ENCODE results near the gene CALD1.

The CALD1 gene

DNA sequence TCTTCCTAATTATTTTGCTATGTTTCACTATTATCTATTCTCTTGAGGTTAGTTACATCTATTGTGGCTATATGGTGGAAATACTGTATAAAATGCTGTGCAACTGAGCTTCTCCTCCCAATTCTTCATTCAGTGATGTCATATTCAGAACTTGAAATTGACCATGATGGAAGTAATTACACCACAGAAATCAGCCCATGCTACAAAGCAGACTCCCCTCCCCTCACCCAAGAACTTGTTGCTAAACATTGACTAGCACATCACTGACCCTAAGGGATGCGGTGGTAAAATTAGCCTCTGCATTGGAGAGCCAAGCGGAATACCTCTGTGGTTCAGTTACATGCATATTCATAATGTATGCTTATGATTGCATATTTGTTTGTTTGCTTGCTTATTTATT lies 8.8 kb downstream of the CALD1 start:
- DNase-seq (ENCODE audit: low read depth) = no peak

DNA sequence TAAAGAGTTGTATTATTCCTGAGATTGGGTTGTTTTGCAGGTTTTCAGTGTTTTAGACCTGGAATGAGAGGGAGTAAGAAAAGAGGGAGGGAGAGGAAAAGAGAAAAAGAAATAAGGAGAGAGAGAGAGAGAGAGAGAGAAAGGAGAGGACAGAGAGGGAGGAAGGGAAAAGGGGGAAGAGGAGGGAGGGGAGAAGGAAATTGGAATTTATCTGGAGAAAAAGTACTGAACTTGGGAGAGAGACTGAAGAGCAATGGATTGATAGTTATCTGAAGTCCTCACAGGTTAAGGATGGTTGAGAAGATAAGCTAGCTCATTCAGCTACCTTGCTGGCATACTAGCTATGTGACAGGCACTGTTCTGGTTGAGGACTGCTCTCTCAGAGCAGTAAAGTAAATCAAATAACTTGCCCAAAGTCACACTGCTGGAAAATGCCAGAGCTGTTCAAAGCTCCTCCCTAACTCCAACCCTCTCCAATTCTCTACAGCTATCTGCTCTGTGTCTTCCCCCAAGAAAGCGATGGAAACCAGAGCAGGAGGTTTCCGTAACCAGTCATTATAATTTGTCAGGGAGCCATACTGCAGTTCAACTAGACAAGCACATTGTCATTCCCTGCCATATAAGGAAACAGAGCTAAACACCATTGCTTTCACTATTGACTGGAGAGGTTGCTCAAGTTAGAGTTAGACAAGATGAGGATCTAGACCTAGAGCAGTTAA lies 10.7 kb downstream of the CALD1 start:
- peak; percentile 71 for DNase-seq (ENCODE audit: low read depth)

DNA sequence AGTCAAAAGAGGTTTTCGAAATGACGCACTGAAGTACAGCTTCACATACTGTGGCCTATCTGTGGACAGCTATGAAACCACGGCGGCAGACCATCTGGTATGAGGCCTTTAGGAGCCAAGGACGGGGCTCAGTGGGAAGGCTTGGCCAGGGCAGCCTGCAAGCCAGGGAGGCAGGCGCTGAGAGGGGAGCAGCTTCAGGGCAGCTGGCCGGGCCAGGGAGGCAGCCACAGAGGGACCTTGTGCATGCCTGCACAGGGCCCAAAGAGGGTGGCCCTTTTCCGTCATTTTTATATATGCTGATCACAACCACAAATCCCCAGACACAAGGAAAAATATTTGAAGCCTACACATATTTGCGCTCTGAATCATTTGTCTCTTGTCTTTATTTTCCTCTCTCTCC lies 13.5 kb downstream of the CALD1 start:
- DNase-seq (ENCODE audit: low read depth) = peak; percentile 52

DNA sequence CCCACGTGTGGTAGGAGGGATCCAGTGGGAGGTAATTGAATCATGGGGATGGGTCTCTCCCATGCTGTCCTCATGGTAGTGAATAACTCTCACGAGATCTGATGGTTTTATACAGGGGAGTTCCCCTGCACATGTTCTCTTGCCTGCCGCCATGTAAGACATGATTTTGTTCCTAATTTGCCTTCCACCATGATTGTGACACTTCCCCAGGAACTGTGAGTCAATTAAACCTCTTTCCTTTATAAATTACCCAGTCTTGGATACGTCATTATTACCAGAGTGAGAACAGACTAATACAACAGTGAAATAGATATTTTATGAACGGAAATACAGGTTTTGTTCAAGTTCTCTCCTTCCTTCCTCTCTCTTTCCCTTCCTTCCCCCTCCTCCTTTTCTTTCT lies 15.8 kb downstream of the CALD1 start:
- DNase-seq (ENCODE audit: low read depth) = no peak

DNA sequence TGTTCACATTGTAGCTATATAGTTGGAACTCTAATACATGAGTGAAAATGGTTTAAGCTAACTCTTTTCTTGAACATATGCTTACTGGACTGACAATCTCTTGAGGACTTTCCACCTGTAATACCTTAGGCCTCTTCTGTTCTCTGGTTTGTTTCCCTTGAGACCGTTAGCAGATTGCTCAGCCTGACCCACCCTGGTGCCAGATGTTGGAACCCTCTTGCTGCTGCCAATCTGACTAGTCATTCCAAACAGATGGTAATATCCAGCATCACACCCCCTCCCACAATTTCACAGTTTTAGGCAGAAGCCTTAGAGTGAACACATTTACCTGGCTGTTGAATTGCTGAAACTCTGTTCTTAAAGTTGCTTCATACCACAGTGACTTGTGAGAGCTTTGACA lies 18.7 kb downstream of the CALD1 start:
- no peak for DNase-seq (ENCODE audit: low read depth)

DNA sequence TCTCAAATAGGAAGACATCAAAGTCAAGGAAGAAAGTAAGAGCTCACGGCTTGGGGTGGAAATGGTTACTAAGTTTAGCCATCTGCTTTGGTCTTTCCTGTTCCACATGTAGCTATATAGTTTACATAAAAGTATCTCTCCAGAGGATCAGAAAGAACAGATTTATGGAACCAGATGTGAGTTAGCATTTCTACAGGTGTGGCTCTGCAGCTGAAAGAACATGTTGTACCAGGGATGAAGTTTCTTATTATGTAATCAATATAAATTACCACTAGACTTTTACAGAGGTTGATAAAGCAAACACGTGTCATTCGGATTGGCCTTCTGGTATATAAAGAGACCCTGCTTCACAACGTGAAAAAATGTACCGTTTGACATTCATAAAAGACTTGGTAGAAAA lies 19.9 kb downstream of the CALD1 start:
- no peak for DNase-seq (ENCODE audit: low read depth)

DNA sequence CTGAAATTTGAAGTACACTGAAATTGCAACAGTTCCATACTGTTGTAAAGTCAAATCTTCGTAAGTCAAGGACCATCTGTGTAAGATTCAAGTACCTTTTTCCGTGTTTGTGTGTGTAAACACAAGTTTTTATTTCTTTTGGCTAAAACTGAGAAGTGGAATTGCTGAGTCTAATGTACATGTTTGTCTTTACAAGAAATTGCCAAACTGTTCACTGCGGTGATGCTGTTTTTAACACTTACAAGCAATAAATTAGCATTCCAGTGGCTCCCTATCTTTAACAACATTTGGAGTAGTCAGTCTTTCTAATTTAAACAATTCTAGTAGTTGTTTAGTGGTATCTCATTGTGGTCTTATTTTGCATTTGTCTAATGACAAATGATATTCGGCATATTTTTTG lies 23.3 kb downstream of the CALD1 start:
- no peak for DNase-seq (ENCODE audit: low read depth)

DNA sequence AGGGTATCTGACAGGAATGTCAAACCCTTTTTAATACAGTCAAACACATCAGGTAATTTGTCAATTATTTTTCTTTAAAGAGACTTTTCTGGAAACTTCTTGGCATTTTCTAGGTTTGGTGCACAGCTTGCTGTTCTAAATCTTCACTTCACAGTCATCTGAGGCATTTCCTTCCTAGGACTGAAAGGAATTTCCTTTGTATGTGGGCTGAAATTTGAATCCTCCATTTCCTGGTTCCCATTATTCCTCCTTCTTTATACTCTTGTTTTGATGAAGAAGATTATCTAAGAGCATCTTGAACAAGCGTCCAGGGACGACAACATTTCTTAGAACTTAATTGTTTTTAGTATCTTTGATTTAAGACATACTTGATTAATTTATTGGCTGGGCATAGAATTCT lies 24.9 kb downstream of the CALD1 start:
- peak; percentile 77 for DNase-seq (ENCODE audit: low read depth)

DNA sequence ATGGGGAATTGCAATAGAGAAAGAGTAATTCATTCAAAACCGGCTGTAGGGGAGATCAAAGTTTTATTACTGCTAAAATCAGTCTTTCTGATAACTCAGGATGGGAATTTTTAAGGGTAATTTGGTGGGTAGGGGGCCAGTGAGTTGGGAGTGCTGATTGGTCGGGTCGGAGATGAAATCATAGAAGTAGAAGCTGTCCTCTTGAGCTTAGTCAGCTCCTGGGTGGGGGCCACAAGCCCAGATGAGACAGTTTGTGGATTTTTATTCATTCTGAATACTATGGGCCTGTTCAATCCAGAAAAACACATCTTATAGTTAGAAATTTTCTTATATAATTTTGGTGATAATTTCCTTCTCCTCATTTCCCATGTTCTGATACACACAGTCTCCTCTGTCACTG lies 25.4 kb downstream of the CALD1 start:
- DNase-seq (ENCODE audit: low read depth) = peak; percentile 45

DNA sequence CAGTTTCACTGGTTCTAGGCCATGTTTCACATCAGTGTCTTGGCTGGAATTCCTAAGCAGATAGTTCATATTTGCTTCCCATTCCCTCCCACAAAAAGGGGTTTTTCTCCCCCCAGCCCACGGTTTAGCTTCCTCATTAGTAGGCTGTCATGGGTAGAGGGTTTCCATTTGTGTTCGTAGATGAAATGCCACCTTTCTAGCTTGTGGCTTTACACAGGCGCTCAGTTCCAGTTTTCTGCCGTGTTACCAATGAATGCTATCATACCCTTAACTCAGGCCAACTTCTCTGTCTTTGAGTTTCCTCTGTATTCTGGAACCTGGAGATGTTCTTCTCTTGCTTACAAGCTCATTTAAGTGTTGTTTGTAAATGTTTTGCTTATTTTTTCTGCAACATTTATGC lies 26.8 kb downstream of the CALD1 start:
- no peak for DNase-seq (ENCODE audit: low read depth)

DNA sequence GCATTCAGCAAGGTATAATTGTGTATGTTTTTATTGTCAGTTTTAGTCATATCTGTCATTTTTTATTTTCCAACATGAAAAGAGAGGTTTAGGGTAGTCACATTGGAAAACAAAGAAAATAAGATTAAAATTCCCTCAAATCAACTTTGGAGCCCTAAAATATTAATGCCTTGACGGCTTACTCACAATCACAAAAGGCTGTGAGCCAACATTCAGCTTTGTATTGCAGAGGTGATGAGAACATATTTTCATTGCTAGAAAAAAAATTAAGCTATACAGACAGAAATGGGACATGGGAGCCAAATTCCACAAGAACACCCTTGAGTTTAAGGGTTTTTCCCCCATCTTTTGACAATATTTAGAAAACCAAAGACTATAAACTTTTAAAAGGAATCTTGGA lies 30.2 kb downstream of the CALD1 start:
- peak; percentile 59 for DNase-seq (ENCODE audit: low read depth)

DNA sequence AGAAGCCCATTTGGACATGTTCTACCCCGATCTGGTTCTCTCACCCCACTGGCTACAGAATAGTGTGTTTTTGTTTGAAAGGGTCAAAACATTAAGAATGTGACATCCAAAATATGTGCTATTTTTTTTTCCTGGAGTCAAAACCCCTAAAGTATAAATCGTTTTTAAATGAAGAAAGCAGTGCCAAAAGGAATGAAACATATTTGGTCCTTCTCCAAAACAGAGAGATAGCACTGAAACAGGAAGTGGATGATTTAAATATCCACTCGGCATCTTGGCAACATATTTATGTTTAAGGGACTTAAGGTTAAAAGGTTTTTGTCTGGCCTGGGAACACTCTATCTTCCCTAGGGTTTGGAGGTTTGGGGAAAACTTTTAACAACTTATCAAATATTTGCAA lies 32.3 kb downstream of the CALD1 start:
- DNase-seq (ENCODE audit: low read depth) = peak; percentile 75

DNA sequence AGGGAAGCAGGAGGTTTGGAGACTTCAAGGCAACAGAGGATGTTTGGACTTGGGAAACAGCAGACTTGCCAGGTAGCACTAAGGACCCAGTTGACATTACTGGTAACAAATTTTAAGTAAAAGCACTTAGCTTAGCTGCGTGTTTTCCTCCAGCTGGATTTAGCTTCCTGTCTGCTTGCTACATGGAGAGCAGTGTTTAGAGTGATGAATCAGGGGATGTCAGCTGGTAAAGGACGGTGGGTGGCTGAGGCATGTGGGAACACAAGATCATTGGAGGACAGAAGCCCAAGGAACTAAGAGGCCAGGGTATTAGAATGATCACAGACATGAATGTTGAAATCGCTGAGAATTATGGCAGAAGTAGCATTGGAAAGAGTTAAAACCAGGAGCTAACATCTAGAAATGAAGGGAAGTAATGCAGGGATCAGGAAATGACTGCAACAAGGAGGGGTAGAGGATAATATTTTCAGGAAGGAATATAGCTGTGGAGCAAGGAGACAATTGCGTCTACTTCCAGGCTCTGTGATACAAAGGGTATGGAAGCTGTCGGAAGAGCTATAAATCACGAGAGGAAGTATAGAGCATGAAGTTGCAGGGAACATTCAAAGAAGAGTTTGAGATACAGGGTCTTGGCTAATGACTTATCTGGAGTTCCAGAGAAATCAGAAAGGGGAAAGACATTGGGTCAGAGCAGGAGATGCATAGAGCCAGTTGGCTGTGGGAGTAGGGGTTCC lies 34.4 kb downstream of the CALD1 start:
- peak; percentile 94 for DNase-seq (ENCODE audit: low read depth)

DNA sequence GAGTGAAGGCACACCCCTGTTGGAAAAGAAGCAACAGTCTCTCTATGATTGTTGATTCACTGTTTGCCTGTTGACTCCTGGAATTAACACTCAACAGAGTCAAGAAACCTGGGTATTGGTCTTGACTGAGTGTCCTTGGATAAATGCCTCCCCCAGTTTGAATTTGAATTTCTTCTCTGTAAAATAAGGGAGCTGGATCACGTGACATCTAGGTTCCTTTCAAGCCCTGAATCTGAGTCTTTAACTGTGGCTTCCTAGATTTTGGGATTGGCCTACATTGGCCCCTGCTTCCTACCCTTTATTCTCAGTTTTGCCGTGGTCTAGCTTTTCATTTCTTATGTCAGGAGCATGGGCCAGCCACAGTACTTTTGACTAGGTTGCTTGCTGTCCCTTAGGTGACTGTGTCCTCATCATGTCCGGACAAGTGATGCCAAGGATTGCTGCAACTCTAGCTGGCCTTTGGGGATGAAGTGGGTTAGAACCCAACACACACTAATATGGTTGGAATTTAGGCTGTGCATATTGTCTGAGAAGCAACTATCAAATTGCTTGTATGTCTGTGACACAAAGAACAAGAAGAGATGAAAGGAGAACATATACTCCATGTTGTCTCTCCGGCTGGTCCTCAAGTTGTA lies 35.4 kb downstream of the CALD1 start:
- no peak for DNase-seq (ENCODE audit: low read depth)

DNA sequence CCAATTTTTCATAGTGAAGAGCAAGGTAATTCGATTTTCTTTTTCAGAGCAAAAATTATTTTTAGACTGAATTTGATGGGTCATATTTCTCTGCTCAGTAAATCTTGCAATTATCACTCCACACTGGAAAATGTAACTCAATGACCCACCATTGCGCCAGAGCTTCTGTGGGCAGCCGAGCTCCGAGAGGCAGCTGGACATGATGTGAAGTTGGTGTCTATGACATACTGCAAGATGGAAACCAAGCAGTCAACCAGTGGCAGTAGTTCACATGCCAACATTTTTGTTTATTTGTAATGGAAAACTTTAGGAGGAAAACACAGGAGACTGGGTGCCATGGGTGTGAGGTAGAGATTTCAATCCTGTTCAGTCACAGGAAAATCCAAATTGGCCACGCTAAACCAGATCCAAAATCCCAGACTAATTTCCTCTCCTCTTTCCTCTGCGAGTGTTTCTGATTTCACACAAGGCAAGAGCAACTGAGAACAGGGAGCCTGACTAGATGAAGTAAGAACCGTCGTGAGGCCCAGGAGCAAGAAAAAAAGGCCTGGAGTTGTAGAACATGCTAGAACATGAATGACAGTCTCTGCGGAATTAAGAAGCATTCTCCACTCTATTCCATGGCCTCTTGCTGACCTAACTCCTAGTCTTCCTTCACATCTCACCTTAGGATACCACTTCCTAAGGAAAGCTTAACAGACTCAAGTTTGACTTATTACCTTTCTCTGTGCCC lies 39.3 kb downstream of the CALD1 start:
- DNase-seq (ENCODE audit: low read depth) = no peak

DNA sequence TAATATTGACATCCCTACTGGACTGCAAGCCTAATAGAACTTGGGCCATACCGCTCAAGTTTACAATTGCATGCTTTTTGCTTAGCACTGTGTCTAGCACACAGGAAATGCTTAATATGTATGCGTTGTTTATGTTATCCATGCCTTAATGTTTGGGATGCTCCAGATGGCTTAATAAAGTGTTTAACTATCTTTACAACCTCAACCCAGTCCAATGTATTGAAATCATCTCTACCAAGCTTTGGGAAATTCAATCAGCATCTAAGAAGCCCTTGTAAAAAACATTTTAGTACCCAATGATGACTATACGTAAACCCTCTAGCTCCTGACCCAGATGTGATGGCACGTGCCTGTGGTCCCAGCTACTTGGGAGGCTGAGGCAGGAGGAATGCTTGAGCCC lies 40.0 kb downstream of the CALD1 start:
- no peak for DNase-seq (ENCODE audit: low read depth)

DNA sequence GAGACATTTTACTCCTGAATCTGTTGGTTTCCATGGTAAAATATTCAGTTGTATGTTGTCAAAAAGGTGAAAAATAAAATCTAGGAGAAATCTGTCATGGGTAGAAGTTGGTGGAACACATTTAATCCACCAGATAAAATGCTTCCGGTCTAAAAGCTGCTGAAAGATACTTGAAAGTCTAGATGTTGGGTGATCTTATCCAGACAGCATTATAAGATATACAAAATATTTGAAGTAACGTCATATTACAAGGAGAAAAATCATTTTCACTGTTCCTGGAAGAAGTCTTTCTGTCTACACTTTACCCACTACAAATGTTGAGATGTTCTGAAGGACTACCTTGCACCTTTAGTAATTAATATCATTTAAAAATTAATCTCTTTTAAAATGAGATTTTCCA lies 40.9 kb downstream of the CALD1 start:
- DNase-seq (ENCODE audit: low read depth) = no peak

DNA sequence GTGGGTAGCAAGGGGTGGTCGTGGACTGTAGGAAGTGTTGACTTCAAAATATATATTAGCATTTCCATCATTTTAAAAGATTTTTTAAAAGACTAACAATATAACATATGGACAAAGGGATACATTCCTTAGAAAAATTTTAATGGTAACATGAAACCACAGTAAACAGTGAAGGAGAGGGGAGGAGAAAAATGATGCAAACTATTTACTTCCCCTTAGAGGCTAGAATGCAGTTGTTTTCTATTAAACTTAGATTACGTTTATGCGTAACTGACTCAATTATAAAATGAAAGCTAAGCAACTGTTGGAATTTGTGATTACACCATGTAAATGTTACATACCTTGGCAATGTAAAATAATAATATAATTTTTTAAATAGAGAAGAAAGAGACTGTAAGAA lies 41.3 kb downstream of the CALD1 start:
- DNase-seq (ENCODE audit: low read depth) = no peak

DNA sequence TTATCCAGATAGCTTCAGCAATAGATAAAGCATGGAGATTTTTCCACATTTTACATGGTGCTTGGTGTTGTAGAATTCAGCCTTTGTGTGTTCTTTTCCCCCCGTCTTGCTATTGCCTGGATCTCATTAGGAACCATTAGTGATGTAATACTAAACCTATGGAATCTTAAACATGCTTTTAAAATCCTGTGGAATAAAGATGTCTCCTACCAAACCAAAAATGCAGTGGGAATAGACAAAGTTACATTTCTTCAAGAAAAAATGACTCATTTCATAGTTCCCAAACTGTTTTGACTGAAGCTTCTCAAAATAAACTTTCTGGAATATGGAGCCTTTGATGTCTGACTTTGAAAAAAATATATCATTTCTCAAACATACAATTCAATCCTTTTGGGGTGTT lies 44.0 kb downstream of the CALD1 start:
- peak; percentile 86 for DNase-seq (ENCODE audit: low read depth)

DNA sequence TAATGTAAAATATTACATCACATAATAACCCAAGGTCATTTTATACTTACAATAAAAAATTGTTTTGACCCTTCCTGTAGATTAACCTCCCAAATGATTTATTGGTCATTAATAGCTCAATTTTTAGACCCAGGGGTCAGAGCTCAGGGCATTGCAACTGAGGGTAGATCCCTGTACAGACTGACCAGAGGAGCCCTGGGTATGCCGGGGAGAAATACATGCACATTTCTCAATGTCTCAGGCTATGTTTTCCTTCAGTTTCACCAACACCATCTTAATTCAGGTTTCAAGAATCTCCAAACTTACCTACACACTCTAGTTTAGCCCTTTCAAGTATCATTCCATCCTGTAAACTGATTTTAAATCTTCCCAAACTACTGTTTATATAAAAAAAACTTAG lies 46.2 kb downstream of the CALD1 start:
- DNase-seq (ENCODE audit: low read depth) = no peak

DNA sequence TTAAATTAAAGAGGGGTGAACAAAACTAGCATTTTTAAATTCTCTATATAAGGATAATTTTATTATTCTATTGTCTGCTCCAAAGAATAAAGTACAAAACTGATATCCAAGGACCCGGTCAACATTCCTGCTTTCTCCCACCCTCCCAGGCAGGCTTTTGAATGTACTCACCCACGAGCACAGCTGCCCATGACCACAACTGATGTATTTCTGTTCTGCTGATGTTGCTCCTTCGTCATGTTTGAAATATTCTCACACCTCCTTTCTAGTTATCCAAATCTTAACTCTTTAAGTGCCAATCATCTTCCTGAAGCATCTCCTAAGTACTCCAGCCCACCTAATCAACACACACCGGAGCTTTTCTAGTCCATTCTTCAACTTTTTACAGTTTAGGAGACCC lies 46.7 kb downstream of the CALD1 start:
- peak; percentile 89 for DNase-seq (ENCODE audit: low read depth)

DNA sequence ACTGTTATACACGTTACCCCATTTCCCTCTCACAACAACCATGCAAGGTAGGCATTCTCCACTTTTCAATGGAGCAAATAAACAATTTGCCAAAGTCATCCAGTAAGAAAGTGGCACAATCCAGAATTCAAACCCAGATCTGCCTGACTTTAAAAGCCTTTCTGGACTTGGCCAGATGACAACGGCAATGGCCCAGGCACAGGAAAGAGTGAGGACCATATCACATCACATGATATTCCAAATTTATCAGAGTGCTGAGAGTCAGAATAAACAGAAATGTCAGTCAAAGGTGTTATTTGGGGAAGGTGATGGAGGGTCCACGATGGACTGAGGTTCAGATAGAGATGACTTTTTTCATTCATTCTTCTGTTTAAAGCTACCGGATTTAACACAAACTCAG lies 48.0 kb downstream of the CALD1 start:
- DNase-seq (ENCODE audit: low read depth) = no peak

DNA sequence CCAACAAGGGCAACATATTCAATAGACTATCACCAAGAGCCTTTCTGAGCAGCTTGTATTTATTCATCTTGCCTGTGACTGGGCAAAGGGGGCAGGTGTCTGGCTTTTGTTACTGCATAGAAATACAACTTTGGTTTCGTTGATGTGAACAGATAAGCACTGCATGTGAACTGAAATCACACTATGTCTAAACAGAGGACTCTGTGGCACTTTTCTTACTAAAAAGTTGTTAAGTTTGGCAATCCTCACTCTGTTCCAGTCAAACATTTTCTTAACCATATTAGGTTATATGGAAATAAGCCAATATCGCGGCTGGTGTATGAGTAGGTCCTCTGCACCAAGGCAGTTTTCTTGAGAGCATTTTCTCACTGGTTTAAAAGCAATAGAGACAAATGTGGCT lies 48.5 kb downstream of the CALD1 start:
- peak; percentile 83 for DNase-seq (ENCODE audit: low read depth)

Data from iris pigment epithelial cell (primary cell).